Embryonic facial prominence (tissue), 1 donor: Measurements from ENCODE around the gene ITGA4.
A peak's percentile ranks its signal among the peaks of the same experiment; 100 is the strongest.
"Not testable (repeated sequence)": the region's sequence is repeated elsewhere in the genome, so short reads cannot be mapped to it uniquely, and the experiment has no call there.

Experiments
- DNase-seq: peaks from one replicate; pipeline ENCODE4 v3.0.0-alpha.2; 2016; ENCODE audit errors: extremely low spot score

Gene ITGA4

DNA sequence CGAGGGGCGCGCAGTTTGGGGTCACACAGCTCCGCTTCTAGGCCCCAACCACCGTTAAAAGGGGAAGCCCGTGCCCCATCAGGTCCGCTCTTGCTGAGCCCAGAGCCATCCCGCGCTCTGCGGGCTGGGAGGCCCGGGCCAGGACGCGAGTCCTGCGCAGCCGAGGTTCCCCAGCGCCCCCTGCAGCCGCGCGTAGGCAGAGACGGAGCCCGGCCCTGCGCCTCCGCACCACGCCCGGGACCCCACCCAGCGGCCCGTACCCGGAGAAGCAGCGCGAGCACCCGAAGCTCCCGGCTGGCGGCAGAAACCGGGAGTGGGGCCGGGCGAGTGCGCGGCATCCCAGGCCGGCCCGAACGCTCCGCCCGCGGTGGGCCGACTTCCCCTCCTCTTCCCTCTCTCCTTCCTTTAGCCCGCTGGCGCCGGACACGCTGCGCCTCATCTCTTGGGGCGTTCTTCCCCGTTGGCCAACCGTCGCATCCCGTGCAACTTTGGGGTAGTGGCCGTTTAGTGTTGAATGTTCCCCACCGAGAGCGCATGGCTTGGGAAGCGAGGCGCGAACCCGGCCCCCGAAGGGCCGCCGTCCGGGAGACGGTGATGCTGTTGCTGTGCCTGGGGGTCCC is at the start of gene ITGA4:
Gene ITGA4 (plus strand): TSS at position 266 of the 620 bp plus-strand sequence. CDS start 269 bp downstream, at position 535.
- peak; percentile 38 for DNase-seq

DNA sequence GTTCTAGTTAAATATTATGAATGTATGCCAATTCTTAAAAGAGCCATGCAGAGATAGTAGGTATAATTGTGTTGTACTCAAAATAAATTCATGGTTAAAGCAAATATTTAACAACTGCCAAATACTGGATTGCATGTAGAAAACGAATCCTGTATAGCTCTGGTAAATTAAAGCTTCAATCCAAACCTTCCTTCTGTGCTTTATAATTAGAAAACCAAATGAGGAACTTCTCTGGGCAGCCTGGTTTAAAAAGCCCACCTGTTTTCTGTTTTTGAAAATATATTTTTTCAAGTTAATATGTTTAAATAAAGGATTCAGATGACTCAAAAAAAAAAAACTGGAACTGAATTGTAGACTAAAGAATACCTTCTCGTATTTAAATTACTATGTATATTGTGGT is 48.3 kb upstream of the ITGA4 start:
- no peak for DNase-seq

DNA sequence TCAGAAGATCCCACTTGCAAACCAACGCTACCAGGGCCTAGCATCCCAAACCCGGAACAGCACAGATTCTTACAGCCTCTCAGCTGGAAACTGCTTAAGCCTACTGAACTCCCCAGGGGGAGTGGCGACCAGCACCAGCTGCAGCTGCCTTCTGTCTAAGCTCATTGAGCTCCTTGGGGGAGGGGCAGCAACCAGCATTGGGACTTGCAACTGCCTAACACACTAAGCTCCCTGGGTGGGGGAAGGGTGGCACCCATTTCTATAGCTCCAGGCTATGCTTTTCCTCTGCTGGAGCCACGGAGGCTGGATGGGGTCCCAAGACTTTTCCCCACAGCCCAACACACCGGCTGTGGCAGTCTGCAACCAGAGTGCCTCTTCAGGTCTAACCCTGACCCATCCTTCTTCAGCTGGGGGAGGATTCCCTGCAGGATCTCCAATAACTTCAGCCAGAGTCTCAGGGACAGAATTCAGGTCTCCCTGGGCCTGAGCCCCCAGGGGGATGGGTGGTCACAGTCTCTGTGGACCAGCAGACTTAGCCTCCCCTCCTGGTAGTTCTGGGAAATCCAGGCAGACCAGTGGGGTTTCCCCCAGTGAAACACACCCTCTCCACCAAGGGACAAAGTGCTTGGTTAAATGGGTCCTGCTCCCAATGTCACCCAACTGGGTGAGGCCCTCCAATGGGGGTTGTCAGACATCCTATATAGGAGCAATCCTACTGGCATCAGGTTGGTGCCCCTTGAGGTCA is 45.9 kb upstream of the ITGA4 start:
- no peak for DNase-seq

DNA sequence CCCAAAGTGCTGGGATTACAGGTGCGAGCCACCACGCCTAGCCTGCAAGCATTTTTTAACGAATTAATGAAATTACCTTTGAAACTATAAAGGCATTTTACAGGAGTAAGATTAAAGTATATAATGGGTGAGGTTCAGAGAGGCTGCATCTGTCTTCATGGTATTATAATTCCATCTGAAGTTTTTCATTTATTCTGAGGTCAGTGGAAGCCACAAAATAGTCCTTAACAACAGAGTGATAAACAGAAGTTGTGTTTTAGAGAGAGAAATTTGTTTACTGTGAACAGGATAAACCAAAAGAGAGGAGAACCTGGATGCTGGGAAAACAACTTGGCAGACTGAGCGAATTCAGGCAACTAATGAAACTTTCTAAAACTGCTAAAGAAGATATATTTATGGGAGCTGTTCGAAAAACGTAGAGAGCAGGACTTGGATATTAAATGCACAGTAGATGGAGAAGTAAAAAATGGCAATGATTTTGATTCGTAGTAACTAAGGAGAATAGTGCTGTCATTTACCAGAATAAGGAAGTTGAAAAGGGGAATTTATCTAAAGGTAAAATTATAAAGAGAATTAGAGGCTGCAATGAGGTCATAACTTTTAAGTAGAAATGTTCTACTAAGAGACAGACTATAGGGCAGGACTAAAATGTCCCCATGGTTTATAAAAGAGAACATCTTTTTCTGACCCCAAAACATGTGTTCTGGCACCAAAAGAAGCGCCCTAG is 37.9 kb upstream of the ITGA4 start:
- no peak for DNase-seq

DNA sequence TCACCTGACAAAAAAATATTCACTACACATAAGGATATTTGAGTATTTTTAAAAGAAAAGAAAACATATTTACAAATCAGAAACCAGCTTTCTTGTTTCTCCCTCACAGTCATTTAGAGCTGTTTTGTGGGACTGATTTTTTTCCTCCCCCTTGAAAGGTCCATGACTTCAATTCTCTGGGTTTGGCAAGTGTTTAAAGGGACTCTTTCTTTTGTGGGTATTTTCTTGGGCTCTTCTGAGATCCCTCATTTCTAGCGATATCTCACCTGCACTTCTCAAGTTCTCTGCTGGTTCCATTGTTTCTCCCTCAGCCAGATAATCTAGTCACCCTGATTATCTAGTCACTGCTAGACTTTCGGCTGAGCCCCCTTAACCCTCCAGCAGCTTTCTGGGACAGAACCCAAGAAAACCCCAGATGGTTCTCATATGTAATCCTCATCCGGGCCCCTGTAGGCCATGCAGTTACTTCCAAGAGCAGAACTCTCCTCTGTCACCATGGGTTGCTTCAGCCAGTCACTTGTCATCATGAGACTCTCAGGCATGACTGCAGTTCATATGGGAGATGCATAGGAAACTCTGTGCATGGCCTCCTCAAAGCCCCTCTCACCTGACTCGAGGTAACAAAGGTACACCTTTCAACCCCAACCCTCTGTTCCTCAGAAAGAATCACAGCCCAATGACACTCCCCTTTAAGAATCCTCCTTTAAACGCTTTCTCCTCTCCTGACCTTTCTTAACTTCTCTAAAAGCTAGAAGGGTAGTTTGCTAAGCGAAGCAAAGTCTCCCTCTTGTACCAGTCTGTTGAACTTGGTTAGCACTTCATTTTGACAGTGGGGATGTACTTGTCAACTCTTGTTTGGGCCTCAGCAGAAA is 36.7 kb upstream of the ITGA4 start:
- no peak for DNase-seq

DNA sequence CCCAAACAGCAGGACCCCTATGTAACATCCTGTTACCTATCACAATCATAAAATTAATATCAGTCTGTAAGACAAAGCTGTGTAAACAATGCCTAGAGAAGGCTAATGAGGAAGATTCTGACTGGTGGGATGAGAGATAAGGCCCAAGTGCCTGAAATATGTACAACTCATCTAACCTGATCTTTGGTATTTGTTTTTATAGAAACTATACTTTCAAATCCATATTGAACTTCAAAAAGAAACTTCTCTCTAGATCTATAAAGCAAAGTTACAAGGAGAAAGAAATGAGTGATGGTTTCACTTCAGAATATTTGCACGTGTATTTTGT is 36.1 kb upstream of the ITGA4 start:
- no peak for DNase-seq

DNA sequence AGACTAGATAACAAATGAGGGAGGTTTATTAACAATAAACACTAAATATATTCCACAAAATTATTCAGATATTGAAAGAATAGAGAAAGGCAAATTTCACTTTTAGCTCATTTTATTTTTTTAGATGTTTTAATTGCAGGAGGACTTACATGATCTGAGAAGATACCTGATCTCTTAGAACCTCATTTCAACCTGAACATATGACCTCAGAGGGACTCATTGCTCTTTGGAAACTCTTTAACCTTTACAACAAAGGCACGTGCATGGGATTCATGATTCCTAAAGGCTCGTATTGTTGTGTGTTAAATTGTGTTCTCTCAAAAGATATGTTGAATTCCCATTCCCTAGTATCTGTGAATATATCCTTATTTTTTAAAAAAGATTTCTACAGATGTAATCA is 35.7 kb upstream of the ITGA4 start:
- DNase-seq = no peak

DNA sequence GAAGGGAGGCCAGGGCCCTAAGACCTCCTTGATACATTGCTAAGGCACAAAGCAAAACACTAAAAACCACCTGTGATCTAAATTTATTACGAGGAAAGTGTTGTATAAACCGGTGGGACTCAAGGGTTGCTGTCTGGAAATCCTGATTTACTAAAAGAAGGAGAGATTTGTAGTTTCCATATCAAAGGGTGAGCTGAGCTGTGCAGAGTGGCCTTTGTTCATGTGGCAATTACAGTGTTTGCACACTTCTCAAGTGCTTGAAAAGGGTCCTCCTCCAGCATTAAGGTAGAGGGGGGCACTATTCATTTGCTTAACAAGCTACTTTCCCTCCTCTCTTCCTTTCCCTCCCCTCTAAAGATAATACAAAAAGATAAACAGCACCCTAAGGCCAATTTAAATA is 30.5 kb upstream of the ITGA4 start:
- no peak for DNase-seq

DNA sequence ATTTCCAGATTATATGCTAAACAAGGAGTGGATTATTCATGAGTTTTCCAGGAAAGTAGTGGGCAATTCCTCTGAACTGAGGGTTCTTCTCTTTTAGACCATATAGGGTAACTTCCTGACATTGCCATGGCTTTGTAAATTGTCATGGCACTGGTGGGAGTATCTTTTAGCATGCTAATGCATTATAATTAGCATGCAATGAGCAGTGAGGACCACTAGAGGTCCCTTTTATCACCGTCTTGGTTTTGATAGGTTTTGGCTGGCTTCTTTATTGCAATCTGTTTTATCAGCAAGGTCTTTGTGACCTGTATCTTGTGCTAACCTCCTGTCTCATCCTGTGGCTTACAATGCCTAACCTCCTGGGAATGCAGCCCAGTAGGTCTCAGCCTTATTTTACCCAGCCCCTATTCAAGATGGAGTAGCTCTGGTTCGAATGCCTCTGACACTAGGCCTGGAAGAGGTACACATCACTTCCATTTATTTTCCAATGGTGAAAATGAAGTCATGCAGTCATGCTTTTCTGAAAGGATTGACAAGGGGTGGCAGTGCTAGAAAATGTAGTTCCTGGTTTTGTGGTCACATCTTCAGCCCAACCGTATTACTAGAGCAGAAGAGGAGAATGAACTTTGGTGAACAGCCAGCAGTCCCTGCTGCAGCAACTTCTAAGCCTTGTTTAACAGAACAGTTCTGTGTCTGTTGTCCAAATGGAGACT is 26.6 kb upstream of the ITGA4 start:
- no peak for DNase-seq

DNA sequence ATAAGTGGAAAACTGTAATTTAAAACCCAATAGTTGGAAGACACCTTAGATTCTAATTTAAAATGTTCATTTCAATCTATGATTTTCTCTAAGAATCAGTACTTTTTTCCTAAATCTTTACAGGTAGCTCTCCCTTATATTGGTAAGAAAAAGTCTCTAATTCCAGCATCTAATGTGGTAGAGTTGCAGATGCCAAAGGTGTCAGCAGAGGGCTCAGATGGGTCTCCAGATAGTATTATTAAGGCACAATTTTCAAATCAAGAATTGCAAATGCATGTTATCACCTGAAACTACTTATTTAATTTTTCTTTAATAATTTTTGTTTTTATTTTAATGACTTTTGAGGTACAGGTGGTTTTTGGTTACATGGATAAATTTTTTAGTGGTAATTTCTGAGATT is 25.5 kb upstream of the ITGA4 start:
- no peak for DNase-seq

DNA sequence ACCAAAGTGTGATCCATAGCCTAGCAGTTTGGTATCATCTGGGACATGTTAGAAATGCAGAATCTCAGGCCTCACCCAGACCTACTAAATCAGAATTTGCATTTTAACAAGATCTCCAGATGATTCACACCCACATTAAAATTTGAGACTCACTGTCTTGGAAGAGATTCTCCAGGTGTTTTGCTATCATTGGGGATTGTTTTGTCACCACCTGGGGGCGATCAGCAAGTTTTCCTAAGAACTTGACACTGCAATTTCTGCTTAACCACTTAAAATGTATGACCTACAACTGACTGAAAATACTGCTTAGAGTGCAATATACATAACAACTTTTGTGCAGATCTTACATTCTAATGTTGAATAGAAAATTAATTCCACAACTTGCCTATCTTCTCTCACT is 18.9 kb upstream of the ITGA4 start:
- DNase-seq = no peak

DNA sequence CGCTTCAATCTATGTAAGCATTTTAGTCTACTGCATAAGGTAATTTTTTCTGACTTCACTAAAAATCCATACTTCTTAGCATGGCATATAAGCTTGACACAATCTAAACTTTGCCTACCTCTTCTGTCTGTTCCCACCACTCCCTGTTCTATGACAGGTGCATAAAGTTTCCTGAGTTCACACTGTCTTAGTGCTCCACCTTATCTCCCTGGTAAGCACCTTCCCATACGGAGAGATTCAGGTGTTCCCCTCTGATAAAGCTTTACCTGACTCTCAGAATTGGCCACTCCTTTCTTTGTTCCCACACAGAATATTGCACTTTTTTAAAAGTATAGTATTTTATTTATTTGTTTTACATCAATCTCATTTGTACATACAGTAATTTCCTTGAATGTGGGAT is 16.8 kb upstream of the ITGA4 start:
- DNase-seq = no peak

DNA sequence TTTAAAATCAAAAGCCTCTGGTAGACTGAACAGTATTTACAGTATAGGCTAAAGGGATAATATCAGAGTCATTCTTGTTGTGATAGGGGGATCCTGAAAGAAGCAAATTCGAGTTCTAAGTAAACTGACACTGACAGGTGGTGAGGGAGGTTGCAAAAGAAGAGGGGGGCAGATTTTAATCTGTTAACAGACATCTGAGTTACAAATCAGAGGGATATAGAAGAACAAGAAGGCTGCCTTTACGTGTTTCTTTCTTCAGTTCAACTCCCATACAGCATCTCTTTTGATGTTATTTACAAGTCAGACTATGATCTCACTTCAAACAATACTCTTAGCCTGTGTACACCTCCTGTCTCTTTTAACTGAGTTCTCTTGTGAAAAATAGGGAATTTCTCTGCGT is 16.3 kb upstream of the ITGA4 start:
- DNase-seq = no peak

DNA sequence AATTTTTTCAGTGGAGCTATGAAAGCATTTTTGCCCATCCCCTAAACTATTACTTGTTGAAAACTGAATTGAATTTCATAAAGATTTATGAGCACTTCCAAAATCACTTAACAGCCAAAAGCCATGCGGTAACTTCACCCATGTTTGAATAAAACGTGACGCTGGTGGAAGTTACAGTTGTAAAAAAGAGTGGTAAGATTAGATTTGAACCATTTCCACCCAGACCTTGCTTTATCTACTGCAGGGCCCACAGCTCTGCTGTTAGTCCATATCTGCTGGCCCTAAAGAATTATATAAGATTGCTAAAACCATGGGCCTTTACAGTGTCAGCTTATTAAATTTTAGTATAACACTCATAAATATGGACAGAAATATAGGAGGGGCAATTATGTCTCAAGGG is 15.5 kb upstream of the ITGA4 start:
- DNase-seq = no peak

DNA sequence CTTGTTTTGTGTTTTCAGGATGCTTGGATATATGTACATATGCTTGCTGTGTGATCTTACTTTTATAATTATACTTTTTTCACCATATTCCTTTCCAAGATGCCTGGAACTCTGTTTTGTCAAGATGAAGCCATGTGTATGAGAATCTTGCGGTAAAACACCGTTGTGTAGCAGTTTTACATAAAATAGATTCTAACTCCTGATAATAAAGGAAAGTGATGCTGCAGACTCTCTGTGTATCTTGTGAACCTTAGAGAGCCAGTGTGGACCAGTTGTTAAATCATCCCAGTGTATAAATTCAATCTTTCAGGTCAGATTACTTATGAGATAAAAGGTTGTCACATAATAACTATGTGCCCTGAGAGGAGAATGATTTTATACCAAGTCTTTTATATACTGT is 12.5 kb upstream of the ITGA4 start:
- DNase-seq = no peak

DNA sequence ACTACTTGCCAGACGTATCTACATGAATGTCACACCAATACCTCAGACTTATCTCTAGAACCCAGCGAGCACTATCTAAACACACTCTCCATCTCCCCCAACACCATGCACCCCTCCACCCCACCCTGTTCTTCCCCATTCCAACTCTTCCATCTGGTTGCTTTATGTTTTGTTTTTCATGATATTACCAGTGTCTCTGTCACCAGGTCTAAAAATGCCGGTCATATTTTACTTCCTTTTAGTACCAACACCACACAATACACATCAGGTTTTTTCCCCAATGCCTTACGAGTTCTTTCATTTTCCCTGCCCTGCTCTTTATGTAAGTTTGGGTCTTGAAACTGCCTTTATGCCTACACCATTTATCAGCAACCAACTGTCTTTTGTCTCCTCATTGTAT is 10.2 kb upstream of the ITGA4 start:
- DNase-seq = no peak

DNA sequence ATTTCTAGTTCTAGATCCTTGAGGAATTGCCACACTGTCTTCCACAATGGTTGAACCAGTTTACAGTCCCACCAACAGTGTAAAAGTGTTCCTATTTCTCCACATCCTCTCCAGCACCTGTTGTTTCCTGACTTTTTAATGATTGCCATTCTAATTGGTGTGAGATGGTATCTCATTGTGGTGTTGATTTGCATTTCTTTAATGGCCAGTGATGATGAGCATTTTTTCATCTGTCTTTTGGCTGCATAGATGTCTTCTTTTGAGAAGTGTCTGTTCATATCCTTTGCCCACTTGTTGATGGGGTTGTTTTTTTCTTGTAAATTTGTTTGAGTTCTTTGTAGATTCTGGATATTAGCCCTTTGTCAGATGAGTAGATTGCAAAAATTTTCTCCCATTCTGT is 7.9 kb upstream of the ITGA4 start:
- DNase-seq = not testable (repeated sequence)

DNA sequence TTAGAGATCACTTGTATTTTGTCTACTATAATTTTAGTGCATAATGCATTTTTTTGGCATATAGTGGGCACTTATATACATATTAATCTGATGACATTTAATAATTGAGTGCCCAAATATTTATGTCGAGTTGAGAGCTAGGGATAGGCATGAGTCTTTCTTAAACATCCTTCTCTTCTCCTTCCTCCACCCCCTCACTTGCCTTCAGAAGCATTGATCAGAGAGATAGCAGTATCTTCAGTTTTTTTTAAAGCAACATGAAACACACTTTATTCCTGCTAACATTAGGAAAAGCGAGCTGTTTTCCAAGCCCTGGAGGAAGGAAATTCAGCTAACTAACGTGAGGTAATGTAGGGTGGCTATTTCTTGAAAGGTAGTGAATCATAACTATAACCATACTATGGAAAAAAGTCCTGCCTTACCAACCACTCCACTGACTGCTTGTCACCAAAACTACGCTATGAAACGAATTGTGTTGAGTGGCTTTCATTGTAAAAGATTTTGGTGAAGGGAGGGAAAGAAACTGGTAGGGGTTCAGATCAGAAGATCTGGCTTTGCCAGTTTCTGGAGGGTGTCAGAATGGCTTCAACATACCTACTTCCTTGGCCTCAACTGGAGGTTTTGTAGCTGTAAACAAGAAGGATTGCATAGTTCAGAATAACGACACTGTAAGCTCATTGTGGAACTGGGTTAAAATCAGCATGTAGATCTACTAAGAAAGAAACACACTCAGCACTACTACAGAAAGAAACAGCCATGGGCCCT is 2.3 kb upstream of the ITGA4 start:
- no peak for DNase-seq

DNA sequence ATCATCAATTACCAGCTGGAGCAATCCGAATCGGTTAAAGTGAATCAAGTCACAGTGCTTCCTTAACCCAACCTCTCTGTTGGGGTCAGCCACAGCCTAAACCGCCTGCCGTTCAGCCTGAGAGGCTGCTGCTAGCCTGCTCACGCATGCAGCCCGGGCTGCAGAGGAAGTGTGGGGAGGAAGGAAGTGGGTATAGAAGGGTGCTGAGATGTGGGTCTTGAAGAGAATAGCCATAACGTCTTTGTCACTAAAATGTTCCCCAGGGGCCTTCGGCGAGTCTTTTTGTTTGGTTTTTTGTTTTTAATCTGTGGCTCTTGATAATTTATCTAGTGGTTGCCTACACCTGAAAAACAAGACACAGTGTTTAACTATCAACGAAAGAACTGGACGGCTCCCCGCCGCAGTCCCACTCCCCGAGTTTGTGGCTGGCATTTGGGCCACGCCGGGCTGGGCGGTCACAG is 496 bp upstream of the ITGA4 start:
- no peak for DNase-seq

DNA sequence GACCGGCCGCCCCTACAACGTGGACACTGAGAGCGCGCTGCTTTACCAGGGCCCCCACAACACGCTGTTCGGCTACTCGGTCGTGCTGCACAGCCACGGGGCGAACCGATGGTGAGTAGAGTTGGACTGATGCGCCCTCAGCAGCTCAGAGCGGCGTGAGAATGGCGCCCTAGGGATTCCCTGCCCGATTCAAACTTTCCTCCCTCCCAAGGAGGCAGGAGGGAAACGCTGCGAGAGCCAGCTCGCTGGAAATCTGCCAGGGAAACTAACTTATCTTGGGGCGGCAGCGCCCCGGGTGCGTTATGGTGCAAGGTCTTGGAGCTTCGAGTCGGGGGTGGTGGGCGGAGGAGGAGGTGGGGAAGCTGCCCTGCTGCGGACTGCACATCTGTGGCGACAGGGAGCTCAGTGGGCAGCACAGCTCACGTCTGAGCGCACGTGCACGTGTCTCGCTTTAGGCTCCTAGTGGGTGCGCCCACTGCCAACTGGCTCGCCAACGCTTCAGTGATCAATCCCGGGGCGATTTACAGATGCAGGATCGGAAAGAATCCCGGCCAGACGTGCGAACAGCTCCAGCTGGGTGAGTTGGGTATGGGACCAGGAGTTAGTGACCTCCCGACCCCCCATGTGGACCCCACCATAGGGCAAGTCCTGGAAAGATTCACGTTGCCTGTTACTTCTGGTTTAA is 697 bp downstream of the ITGA4 start:
- no peak for DNase-seq
